WTC11 (cell line): ENCODE measurements around the gene ZNF366. TPM values are rescaled to one million over a fixed set of nuclear protein-coding genes. Genes with fewer than 3 reads are reported as not detected.

Experiments used
- ATAC-seq: fragments of 200-7000 bp; cut with Tn5 transposase; 2 replicates; pipeline ENCODE4 v1.10.0; 2021; ENCODE audit warnings: mild to moderate bottlenecking, moderate library complexity
- CTCF ChIA-PET: fragments of 300-600 bp; sonication (Branson Sonifier 250); formaldehyde crosslinking; loops from one replicate; lab custom pipeline; 2021; ENCODE audit warnings: antibody characterized with exemption; lab: Charles Lee
- POLR2A ChIA-PET: fragments of 350-600 bp; sonication (Branson Sonifier 250); formaldehyde crosslinking; loops from one replicate; lab custom pipeline; 2021; ENCODE audit warnings: antibody characterized with exemption; lab: Charles Lee
- DNase-seq: peaks from one replicate; pipeline ENCODE4 v3.0.0; 2021; ENCODE audit warnings: low spot score
- H3K27ac Mint-ChIP-seq: 2 replicates; pipeline ENCODE4 v1.8.0; 2021; ENCODE audit warnings: mixed read lengths
- H3K27me3 Mint-ChIP-seq: 2 replicates; pipeline ENCODE4 v1.8.0; 2021; ENCODE audit warnings: low read depth, mild to moderate bottlenecking, moderate library complexity, mixed read lengths
- H3K36me3 Mint-ChIP-seq: 2 replicates; pipeline ENCODE4 v1.8.0; 2021; ENCODE audit warnings: mixed read lengths
- H3K4me1 Mint-ChIP-seq: 2 replicates; pipeline ENCODE4 v1.8.0; 2022; ENCODE audit warnings: mixed read lengths
- H3K4me3 Mint-ChIP-seq: 2 replicates; pipeline ENCODE4 v1.8.0; 2021; ENCODE audit warnings: mild to moderate bottlenecking, moderate library complexity, mixed read lengths
- H3K9me3 Mint-ChIP-seq: 2 replicates; pipeline ENCODE4 v1.8.0; 2021; ENCODE audit warnings: mixed read lengths
- ATF6 ChIP-seq: sonication (generic); formaldehyde crosslinking; IDR thresholded peaks from 2 replicates; pipeline ENCODE4 v1.8.1; 2023; ENCODE audit warnings: mild to moderate bottlenecking, missing genetic modification reagents
- CREM ChIP-seq: sonication (generic); formaldehyde crosslinking; IDR thresholded peaks from 2 replicates; pipeline ENCODE4 v1.8.1; 2022; ENCODE audit warnings: mild to moderate bottlenecking, missing genetic modification reagents, moderate library complexity
- FOXP1 ChIP-seq: sonication (generic); formaldehyde crosslinking; IDR thresholded peaks from 2 replicates; pipeline ENCODE4 v1.8.0; 2022; ENCODE audit warnings: missing genetic modification reagents, mild to moderate bottlenecking, moderate library complexity, borderline replicate concordance
- KAT7 ChIP-seq: sonication (generic); formaldehyde crosslinking; IDR thresholded peaks from 2 replicates; pipeline ENCODE4 v1.8.1; 2023; ENCODE audit warnings: missing genetic modification reagents, mild to moderate bottlenecking, borderline replicate concordance
- MLX ChIP-seq: sonication (generic); formaldehyde crosslinking; IDR thresholded peaks from 2 replicates; pipeline ENCODE4 v1.8.1; 2023; ENCODE audit warnings: mild to moderate bottlenecking, missing genetic modification reagents, moderate library complexity
- NFE2L1 ChIP-seq: sonication (generic); formaldehyde crosslinking; IDR thresholded peaks from 2 replicates; pipeline ENCODE4 v1.8.1; 2023; ENCODE audit warnings: missing genetic modification reagents
- NR2C2 ChIP-seq: sonication (generic); formaldehyde crosslinking; IDR thresholded peaks from 2 replicates; pipeline ENCODE4 v1.8.0; 2022; ENCODE audit warnings: mild to moderate bottlenecking, missing genetic modification reagents
- PRRX2 ChIP-seq: fragments of 250-450 bp; sonication (Bioruptor Pico); IDR thresholded peaks from 2 replicates; pipeline ENCODE4 v1.8.0; 2021; ENCODE audit warnings: mild to moderate bottlenecking
- SMAD3 ChIP-seq: sonication (generic); formaldehyde crosslinking; IDR thresholded peaks from 2 replicates; pipeline ENCODE4 v1.8.0; 2022; ENCODE audit warnings: missing genetic modification reagents, mild to moderate bottlenecking, borderline replicate concordance
- STAT6 ChIP-seq: sonication (generic); formaldehyde crosslinking; conservative IDR thresholded peaks from 2 replicates; pipeline ENCODE4 v1.8.1; 2023; ENCODE audit warnings: mild to moderate bottlenecking, low read depth, missing genetic modification reagents, moderate library complexity
- TEAD4 ChIP-seq: sonication (generic); formaldehyde crosslinking; IDR thresholded peaks from 2 replicates; pipeline ENCODE4 v1.8.0; 2022; ENCODE audit warnings: mild to moderate bottlenecking, missing genetic modification reagents
- ZNF121 ChIP-seq: sonication (generic); formaldehyde crosslinking; IDR thresholded peaks from 2 replicates; pipeline ENCODE4 v1.8.0; 2023; ENCODE audit warnings: missing genetic modification reagents
- ZNF317 ChIP-seq: sonication (generic); formaldehyde crosslinking; IDR thresholded peaks from 2 replicates; pipeline ENCODE4 v1.8.1; 2023; ENCODE audit warnings: low read depth, mild to moderate bottlenecking, moderate library complexity, missing genetic modification reagents, borderline replicate concordance
- ZNF416 ChIP-seq: fragments of 250-450 bp; sonication (Bioruptor Pico); IDR thresholded peaks from 2 replicates; pipeline ENCODE4 v1.9.0; 2021; ENCODE audit warnings: mild to moderate bottlenecking, inconsistent platforms
- ZNF512 ChIP-seq: sonication (generic); formaldehyde crosslinking; IDR thresholded peaks from 2 replicates; pipeline ENCODE4 v1.8.1; 2022; ENCODE audit warnings: missing genetic modification reagents, borderline replicate concordance
- total RNA-seq: library from RNA; stranded (reverse); gene quantifications from 3 replicates; pipeline ENCODE4 v1.2.3, GENCODE V29; 2021
- TF ChIP-seq, protein P1 (sequence below): sonication (generic); formaldehyde crosslinking; IDR thresholded peaks from 2 replicates; pipeline ENCODE4 v1.8.0; 2022; ENCODE audit warnings: missing genetic modification reagents
- TF ChIP-seq, protein P2 (sequence below): sonication (generic); formaldehyde crosslinking; IDR thresholded peaks from 2 replicates; pipeline ENCODE4 v1.8.0; 2023; ENCODE audit warnings: mild to moderate bottlenecking, missing genetic modification reagents
- TF ChIP-seq, protein P3 (sequence below): sonication (generic); formaldehyde crosslinking; IDR thresholded peaks from 2 replicates; pipeline ENCODE4 v1.8.0; 2022; ENCODE audit warnings: mild to moderate bottlenecking, missing genetic modification reagents

The ZNF366 gene
- total RNA-seq, 1 experiment from 2014 or later: not detected

DNA sequence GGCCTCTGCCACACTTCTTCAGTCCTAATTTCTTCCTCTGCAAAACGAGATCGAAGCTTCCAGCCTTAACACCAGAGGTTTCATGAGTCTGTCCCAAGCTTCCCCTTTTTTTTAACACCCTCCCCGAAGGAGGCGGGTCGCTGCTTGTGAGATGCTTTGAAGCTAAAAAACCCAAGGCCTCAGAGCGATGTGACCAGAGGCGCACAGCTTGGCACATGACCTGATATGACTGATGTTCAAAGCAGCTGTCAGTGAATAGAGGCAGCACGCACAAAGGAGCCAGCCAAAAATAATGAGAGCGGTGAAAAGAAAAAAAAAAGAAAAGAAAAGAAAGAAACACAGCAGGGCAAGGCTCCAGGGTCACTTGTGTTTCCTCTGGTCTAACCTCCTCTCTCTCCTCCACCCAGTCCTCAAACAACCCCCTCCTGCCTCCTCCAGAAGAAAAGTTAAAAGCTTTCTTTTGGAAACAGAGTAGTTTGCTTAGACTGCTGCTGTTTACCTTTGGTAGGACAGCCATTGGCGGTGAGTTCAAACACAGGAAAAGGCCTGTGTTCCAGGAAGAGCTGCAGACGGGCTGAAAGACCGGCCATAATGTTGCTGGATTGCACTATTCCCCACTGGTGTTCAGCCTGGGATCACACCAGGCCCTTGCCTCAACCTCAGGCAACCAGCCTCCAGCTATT is 10.9 kb upstream of the ZNF366 start:
- ChIA-PET CTCF (interaction anchor here (2.2 kb wide), 1 partner anchor 152 kb away, joined by 5 read pairs; no protein-coding TSS in a partner anchor), POLR2A (no interaction called here)
- Mint-ChIP-seq H3K4me3 (no peak overlapping the region), H3K27ac (no peak overlapping the region), H3K27me3 (no peaks in the 10 kb centered on the region), H3K4me1 (peaks cover 18% of the 10 kb centered on the region), H3K9me3 (peaks cover 17% of the 10 kb centered on the region), H3K36me3 (peaks cover 6% of the 10 kb centered on the region; the same call in 1 of the 2 replicates)
- ATAC-seq (no peak), DNase-seq (no peak)
- no peak for TF ChIP-seq ZNF121 (CRISPR knock-in tag)
- TF ChIP-seq TEAD4 (CRISPR knock-in tag): no peak
- TF ChIP-seq, protein P1, sequence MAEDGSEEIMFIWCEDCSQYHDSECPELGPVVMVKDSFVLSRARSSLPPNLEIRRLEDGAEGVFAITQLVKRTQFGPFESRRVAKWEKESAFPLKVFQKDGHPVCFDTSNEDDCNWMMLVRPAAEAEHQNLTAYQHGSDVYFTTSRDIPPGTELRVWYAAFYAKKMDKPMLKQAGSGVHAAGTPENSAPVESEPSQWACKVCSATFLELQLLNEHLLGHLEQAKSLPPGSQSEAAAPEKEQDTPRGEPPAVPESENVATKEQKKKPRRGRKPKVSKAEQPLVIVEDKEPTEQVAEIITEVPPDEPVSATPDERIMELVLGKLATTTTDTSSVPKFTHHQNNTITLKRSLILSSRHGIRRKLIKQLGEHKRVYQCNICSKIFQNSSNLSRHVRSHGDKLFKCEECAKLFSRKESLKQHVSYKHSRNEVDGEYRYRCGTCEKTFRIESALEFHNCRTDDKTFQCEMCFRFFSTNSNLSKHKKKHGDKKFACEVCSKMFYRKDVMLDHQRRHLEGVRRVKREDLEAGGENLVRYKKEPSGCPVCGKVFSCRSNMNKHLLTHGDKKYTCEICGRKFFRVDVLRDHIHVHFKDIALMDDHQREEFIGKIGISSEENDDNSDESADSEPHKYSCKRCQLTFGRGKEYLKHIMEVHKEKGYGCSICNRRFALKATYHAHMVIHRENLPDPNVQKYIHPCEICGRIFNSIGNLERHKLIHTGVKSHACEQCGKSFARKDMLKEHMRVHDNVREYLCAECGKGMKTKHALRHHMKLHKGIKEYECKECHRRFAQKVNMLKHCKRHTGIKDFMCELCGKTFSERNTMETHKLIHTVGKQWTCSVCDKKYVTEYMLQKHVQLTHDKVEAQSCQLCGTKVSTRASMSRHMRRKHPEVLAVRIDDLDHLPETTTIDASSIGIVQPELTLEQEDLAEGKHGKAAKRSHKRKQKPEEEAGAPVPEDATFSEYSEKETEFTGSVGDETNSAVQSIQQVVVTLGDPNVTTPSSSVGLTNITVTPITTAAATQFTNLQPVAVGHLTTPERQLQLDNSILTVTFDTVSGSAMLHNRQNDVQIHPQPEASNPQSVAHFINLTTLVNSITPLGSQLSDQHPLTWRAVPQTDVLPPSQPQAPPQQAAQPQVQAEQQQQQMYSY (CRISPR knock-in tag): no peak
- no peak for TF ChIP-seq ATF6 (CRISPR knock-in tag)
- TF ChIP-seq ZNF512 (CRISPR knock-in tag): no peak
- TF ChIP-seq NR2C2: no peak
- no peak for TF ChIP-seq SMAD3 (CRISPR knock-in tag)
- no peak for TF ChIP-seq MLX
- no peak for TF ChIP-seq NFE2L1
- no peak for TF ChIP-seq KAT7 (CRISPR knock-in tag)
- TF ChIP-seq, protein P2, sequence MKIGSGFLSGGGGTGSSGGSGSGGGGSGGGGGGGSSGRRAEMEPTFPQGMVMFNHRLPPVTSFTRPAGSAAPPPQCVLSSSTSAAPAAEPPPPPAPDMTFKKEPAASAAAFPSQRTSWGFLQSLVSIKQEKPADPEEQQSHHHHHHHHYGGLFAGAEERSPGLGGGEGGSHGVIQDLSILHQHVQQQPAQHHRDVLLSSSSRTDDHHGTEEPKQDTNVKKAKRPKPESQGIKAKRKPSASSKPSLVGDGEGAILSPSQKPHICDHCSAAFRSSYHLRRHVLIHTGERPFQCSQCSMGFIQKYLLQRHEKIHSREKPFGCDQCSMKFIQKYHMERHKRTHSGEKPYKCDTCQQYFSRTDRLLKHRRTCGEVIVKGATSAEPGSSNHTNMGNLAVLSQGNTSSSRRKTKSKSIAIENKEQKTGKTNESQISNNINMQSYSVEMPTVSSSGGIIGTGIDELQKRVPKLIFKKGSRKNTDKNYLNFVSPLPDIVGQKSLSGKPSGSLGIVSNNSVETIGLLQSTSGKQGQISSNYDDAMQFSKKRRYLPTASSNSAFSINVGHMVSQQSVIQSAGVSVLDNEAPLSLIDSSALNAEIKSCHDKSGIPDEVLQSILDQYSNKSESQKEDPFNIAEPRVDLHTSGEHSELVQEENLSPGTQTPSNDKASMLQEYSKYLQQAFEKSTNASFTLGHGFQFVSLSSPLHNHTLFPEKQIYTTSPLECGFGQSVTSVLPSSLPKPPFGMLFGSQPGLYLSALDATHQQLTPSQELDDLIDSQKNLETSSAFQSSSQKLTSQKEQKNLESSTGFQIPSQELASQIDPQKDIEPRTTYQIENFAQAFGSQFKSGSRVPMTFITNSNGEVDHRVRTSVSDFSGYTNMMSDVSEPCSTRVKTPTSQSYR (CRISPR knock-in tag): no peak
- no peak for TF ChIP-seq PRRX2 (CRISPR knock-in tag)
- no peak for TF ChIP-seq FOXP1 (CRISPR knock-in tag)
- no peak for TF ChIP-seq STAT6 (CRISPR knock-in tag)
- TF ChIP-seq CREM: no peak
- no peak for TF ChIP-seq ZNF317 (CRISPR knock-in tag)
- TF ChIP-seq, protein P3, sequence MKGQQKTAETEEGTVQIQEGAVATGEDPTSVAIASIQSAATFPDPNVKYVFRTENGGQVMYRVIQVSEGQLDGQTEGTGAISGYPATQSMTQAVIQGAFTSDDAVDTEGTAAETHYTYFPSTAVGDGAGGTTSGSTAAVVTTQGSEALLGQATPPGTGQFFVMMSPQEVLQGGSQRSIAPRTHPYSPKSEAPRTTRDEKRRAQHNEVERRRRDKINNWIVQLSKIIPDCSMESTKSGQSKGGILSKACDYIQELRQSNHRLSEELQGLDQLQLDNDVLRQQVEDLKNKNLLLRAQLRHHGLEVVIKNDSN (CRISPR knock-in tag): no peak
- TF ChIP-seq ZNF416 (CRISPR knock-in tag): no peak
- TF ChIP-seq, all 79 proteins: peak for 0
